ENCODE measurements around the gene NPEPL1.

The NPEPL1 gene

DNA sequence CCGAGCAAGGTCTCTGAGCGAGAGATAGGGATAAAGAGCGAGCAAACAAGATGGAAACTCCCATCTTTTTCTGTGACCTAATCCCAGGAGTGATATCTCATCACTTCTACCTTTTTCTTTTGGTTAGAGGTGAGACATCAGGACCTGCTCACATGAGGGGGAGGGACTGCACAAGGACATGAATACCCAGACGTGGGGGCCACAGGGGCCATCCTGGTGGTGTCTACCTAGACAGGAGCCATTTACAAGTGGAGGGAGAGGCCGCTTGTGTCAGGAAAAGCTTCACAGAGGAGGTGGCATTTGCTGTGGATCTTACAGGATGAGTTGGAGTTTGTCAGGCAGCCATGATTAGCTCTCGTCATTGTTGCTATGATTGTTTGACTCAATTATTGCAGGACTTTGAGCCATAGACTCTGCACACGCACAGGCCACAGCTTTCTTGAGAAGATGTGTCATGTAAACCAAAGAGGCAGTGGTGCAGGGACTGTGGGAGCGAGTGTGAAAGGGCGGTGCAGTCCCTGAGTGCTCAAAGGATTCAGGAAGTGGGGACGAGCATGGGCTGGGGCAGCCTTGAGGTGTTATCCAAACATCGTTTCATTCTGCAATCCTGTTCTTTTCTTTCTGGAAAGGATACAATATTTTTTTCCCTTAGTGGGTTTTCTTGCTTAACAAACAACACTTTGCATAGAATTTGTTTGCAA lies 7.7 kb downstream of the NPEPL1 start:
- DNase-seq (ENCODE audit: low read depth): no peak

DNA sequence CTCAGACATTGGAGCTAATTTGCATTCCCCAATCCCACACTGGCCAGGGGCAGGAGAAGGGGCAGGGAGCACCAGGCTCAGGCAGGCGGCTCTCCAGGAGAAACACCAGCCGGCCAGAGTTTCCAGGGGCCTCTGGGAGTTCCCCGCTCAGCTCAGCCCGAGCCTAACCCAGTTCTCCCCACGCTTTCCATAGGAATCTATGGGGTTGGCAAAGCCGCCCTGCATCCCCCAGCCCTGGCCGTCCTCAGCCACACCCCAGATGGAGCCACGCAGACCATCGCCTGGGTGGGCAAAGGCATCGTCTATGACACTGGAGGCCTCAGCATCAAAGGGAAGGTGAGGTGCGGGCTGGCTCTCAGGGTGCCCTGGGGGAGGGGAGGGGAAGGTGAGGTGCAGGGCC lies 8.2 kb downstream of the NPEPL1 start:
- no peak for DNase-seq (ENCODE audit: low read depth)

DNA sequence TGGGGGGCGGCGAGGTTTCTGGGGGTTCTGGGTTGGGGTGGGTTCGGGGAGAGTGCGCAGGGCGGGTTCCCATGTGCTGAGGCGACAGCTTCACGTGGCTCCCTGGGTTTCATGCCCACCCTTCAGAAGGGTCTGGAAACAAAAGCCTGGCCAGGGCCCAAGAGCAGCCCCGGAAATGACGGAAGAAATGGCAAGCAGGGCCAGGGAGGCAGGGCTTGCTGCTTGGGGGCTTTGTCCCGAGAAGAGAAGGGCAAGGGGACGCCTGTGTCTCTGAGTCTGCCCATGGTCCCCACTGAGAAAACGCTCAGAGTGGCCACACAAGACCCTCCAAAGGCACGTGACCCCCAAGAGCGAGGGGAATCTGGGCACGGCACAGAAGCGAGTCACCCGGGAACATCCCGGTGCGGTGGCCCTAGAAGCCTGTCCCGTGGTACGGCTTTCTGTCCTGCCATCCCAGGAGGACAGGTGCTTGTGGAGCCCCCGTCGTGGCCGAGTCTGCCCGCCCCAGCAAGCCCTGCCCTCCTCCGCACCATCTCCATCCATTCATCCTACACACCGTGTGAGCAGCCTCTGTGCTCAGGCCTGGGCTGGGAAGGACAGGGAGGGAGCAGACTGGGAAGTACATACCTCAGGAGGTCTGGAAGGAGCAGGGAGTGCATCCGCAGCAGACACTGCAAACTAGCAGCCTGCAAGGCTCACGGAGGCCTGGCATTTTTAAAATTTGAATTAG lies 9.0 kb downstream of the NPEPL1 start:
- no peak for DNase-seq (ENCODE audit: low read depth)

DNA sequence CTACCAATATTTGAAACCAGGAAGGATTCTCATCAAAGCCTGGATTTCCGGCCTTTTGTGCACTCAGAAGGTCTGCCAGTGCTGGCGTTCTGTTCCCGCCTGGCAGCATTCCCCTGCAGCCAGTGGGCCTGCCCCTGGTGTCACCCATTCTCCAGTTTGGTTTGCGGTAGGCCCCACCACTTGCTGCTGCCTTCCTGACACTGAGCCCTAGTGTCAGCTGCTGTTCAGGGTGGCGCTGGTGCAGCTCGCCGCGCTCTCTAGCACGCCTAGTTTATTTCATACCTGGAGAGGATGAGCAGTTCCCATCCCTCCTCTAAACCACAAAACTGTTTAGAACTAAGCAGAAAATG lies 9.5 kb downstream of the NPEPL1 start:
- DNase-seq (ENCODE audit: low read depth): no peak

DNA sequence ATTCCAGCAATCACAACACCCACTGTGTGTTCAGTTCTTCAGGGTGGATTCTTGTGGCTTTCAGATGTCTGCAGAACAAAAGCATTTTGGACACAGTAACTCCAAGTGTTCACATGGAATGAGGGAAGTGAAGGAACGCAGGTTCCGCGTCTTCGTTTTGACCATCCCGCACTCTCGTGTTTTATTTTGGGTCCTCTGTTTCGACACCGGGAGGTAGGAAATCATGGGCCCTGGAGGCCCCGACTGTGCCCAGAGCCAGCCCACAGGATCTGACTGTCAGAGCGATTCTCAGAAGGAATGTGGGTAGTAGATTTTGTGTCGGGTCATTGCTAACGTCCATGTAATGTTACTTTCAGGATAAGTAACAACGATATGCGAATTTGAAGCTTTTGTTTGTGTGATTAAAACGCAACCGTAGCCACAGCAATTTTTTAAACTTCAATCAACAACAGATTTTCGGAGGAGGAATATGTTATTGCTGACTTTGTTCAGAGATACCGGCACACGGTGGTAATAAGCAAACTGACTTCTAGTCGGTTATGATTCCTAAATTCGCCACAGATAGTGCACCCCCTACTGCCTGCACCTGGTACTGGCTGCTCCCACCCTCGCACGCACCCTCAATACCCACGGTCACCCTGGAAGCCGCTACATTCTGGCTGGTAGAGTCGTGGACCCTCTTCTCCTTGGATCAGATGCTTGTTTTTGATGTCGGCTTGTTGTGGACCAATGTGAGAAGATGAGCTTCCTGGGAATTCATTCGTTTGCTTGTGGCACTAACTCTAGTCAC lies 10.5 kb downstream of the NPEPL1 start:
- no peak for DNase-seq (ENCODE audit: low read depth)

DNA sequence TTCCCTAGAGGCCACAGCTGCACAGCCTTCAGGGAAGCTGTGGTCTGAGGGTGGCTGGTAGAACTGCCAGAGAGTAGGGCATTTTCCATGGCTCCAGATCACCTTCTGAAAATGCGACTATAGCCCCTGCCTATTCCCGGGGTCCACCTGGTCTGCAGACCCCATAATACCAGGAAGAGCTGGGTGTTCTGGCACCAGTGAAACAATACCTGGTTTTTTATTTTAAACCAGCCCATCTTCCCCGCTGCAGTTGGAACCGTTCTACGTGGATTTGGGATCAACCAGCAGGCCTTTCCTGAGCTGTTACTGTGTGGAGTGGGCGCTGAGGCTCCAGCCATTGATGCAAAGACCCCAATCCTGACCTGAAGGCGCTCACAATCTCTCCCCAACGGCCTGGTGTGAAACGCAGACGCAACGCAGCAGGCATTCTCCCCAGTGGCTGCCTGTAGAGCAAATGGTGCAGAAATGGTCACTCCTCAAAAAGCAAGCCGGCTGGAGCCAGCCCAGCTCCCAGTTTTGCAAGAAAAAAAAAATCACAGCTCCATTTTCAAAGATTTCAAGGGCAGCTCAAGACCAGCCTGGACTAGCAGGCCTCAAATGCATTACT lies 11.3 kb downstream of the NPEPL1 start:
- DNase-seq (ENCODE audit: low read depth): no peak

DNA sequence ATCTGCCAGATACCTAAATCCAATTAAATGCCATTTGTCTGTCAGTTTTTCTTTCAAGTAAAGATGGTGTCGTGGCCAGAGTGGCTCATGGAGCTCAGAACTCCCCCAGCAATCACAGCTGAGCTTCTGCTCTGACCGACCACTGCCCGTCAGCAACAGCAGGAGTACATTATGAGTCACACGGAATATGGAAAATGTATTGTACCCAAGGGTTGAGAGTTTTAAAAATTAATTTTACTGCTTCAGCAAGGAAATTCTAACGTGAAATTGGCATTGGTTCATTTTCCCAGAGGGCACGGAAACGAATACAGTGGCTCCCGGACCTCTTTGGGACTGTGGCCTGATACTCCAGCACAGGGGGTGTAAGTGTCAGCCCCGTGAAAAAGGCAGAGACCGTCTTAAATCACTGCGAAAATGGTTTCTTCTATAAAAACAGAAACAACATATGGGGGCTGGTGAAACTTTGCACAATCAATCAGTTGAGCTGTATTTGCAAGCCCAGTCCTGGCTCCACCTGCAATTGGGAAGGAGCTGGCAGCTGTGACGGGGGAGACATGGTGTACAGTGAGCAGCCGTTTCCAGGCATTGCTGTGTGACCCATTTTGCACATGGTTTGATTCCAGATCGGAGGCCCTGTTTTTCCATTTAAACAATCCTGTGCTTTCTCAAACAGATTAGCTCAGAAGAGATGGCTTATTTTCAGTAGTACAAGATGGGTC lies 12.8 kb downstream of the NPEPL1 start:
- no peak for DNase-seq (ENCODE audit: low read depth)

DNA sequence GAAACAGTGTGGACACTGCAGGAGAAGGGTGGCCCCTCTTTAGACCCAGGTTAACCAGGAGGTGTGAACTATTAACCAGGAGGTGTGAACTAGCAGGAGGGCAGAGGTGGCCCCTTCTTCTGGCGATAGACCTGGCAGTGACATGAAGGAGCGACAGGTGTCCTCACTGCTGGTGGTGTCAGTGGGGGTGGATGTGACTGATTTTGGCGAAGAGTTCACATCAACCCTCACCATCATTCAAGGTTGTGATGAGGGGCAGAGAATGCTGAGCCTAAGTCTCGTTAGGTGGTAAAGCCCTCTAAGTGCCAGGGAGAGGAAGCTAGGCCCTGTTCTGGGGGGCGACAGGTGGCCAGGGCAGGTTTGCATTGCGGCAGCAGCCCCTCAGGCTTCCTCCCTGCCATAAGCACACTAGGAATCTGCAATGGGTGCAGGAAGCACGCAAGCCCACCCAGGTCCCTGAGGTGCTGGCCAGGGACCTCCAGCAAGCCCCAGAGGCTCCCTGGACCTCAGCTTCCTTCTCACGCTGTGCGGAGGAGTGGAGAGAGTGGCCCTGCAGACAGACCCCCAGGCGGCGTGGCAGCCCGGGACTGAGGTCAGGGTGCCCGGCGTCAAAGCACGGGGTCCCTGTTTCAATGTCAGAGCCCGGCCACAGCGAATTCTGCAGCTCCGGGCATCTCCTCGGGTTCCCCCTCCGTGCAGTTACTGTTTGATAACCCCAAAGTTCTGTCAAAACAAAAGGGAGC lies 13.7 kb downstream of the NPEPL1 start:
- no peak for DNase-seq (ENCODE audit: low read depth)

DNA sequence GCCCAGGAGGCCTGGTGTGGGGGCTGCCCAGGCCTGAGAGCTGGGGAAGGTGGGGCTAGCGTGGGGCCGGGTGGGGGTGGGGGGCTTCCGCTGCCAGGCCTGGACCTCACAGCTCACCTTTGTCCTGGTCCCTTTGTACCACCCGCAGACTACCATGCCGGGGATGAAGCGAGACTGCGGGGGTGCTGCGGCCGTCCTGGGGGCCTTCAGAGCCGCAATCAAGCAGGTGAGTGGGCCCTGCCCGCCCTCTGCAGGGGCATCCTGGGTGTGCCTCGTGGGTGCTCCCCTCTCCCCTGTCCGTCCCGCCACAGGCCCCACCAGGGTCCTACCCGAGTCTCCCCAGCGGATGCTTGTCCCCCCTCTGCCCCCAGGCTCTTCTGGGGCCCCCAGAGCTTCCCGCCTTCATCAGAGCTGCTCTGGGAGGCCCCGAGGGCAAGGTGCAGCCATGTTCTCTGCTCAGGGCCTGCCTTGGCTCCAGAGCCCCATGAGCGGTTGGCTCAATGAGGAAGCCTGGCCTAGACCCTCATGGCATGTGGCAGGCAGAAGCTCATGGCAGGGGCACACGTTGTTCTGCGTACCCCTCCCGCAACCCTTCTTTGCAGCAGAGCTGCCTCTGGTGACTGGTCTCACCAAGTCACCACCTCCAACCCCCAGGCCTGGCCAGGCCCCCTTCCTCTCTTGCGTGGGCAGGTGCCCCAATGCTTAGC lies 14.5 kb downstream of the NPEPL1 start:
- DNase-seq (ENCODE audit: low read depth): no peak

DNA sequence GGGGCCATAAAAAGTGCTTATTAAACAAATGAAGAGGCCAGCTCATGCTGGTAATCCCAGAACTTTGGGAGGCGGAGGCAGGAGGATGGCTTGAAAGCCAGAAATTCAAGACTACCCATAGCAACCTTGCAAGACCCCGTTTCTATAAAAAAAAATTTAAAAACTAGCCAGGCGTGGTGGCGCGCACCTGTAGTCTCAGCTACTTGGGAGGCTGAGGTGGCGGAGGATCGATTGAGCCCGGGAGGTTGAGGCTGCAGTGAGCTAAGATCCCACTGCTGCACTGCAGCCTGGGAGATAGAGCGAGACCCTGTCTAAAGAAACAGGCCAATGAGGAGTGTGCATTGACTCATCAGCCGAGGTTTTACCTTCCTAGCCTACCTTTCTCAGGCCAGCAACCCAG lies 15.2 kb downstream of the NPEPL1 start:
- no peak for DNase-seq (ENCODE audit: low read depth)

DNA sequence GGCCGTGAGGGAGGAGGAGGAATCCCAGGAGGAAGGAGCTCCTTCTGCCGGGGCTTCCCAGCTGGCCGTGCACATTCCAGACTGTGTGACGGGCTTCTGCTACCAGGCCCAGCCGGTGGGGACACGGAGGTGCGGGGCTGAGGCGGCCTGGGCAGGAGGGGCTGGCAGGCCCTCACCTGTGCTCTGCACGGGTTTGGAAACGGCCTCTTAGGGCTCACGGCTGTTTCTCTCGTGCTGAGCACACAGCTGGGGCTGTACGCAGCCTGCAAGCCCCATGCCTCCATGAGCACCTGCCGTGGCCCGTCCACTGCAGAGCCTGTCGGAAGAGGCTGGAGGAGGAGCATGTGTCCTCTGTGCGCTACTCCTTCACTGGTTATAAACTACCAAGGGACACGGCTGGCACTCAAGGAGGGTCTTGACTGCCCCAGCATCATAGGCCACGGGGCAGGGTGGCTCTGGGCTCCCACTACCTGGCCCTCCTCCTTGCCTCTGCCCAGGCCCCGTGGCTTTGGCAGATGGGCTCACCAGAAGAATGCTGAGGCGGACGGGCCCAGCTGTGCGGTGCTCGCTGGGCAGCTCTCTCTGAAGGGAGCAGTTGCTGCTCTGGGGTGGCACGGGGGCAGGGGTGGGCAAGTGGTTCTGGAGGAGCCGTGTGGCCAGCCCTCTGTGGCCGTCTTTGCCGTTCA lies 15.8 kb downstream of the NPEPL1 start:
- DNase-seq (ENCODE audit: low read depth): no peak

DNA sequence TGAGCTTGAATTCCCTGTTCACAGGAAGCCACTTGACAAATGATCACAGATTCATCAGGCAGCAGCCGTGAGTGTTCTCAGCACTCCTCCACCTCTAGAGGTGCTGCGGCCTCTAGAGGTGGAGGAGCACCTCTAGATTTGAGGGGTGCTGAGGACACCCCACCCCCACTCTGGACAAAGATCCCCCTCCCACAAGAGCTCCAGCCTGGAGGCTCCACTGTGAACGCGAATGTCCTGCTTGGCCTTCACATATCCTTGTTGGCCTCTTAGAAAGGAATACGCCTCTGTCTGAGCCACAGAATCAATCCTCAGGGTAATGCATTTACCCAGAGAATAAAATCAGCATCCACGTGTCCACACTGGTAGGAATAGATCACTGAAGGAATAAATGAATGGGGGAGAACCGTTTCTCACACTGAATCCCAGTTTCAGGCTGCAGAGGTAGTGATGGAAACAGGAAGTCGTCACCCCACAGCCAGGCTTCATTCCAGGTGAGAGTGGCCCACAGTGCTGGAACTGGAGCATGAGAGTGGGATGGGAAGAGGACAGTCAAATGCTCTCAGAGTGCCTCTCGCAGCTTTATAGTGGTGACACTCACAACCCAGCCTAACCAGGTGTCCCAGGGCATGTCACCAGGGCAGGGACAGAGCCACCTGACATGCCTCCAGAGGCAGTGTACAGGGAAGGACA lies 16.6 kb downstream of the NPEPL1 start:
- DNase-seq (ENCODE audit: low read depth): no peak

DNA sequence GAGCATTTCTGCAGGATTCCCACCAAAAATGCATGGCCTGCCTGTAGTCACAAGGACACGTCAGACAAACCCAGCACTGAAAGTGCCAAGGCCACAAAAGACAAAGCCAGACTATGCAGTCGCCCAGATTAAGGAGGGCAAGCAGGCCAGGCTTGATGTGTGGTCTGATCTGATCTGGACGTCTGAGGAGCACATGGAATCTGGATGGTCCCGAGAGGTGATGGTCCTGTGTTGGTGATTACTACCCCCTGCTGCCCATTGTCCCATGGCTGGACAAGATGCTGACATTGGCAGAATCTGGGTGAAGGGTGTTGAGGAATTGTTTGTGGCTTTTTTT lies 17.1 kb downstream of the NPEPL1 start:
- no peak for DNase-seq (ENCODE audit: low read depth)

DNA sequence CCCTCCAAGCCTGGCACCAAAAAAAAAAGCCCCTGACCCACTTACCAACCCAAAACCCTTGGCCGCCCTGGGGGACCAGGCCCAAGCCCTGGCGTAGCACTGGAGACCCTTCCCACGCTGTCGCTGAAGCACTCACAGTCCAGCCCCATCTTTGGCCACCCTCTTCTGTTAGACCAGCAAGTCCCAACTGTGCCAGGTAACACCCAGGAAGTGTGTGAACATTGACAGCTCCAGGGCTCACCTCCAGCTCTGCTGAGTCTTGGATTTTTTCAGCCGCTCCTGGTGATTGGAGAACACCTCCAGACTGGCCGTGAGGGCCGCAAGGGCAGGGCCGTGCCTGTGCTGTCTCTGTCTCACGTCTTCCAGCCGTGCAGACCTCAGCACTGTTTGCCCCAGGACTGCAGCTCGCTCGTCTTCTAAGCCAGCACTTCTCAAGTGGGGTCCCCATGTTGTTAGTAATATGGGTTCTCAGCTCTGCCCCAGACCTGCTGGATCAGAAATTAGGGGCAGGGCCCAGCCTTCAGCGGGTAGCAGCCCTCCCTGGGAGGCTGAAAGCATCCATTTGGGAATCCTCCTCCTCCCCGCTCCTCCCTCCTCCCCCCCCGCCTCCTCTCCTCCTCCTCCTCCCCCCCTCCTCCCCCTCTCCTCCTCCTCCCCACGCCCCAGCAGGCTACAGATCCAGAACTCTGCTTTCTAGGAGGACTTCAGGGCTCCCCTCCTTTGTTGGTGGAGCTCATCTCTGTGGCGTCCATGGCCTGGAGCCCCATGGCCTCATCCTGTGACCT lies 18.1 kb downstream of the NPEPL1 start:
- no peak for DNase-seq (ENCODE audit: low read depth)

DNA sequence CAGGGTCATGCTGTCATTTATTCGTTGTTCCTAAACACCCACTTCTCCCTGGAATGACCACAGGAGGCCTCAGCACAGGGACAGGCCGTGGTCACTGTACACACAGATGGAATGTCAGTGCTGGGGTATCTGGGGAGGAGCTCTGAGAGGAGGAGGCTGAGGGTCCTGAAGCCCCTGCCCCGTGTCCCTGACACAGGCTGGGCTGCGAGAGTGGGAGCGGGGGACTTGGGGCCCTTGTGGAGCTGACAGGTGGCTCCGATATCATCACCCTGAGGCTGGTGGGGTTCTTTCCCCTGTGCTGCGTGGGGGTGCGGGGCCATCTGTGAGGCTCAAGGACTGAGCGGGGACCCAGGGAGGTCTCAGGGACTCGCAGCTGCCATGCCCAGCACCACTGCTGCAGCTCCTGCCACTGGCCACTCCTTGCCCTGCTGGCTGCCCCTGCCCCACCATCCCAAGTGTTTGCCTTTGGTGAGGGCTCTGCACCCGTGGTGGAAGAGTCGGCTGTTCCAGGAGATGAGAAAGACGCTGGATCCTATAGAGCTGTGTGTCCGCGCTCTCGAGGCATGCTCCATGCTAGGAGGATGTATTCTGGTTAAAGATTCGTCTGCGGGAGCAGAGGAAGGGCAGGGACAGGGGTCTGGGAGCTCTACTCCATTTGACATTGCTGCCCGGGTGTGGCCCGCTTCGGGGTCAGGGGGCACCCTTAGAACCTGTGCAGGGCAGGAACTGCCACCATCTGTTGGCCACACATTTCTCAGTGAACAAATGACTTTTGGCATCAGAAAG lies 18.9 kb downstream of the NPEPL1 start:
- no peak for DNase-seq (ENCODE audit: low read depth)

DNA sequence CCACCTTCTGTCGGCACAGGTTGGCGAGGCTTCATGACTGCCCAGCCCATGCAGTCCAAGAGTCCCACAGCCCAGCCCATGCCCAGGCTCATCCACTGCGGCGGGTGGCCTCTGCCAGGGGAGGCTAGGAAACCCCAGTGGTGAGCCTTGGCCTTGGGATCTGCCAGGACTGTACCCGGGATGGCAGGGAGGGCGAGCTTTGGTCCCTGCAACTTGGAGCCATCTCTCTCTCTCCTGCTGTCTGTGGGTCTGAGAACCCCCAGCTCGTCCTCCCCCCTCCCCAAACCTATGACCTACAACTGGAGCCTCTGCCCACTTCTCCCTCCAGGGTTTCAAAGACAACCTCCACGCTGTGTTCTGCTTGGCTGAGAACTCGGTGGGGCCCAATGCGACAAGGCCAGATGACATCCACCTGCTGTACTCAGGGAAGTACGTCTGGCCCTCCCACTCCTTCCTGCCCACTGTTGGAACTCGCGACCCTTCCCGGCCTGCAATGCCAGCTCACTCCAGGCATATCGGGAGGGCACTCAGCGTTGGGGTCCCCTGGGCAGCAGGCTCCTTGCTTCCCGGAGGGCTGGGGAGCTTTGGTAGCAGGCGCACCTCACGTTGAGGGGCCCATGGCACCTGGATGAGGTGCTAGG lies 19.7 kb downstream of the NPEPL1 start:
- no peak for DNase-seq (ENCODE audit: low read depth)

Data from activated T-helper 9 cell treated with anti-CD3 and anti-CD28 coated beads, Interleukin-2, amount 50 U/mL, for 16 hours (primary cell).